Endothelial cell (in vitro differentiated cells): ENCODE measurements around the gene PTCD3. TPM values are rescaled to one million over a fixed set of nuclear protein-coding genes. Genes with fewer than 3 reads are reported as not detected.

Experiments used
- DNase-seq: peaks from one replicate; pipeline ENCODE4 v3.0.0; 2021; ENCODE audit warnings: low spot score
- H3K27ac Mint-ChIP-seq: one replicate; pipeline ENCODE4 v1.8.0; 2021; ENCODE audit warnings: mixed read lengths, inconsistent platforms; ENCODE audit not compliant: unreplicated experiment
- H3K27me3 Mint-ChIP-seq: one replicate; pipeline ENCODE4 v1.8.0; 2021; ENCODE audit warnings: mild to moderate bottlenecking, moderate library complexity, mixed read lengths, inconsistent platforms; ENCODE audit not compliant: unreplicated experiment
- H3K36me3 Mint-ChIP-seq: one replicate; pipeline ENCODE4 v1.8.0; 2021; ENCODE audit warnings: mild to moderate bottlenecking, low read depth, mixed read lengths, inconsistent platforms; ENCODE audit not compliant: unreplicated experiment
- H3K4me1 Mint-ChIP-seq: one replicate; pipeline ENCODE4 v1.8.0; 2021; ENCODE audit warnings: mild to moderate bottlenecking, mixed read lengths, inconsistent platforms; ENCODE audit not compliant: unreplicated experiment
- H3K4me3 Mint-ChIP-seq: one replicate; pipeline ENCODE4 v1.8.0; 2021; ENCODE audit warnings: mild to moderate bottlenecking, mixed read lengths, inconsistent platforms; ENCODE audit not compliant: unreplicated experiment
- H3K9me3 Mint-ChIP-seq: one replicate; pipeline ENCODE4 v1.8.0; 2021; ENCODE audit warnings: mixed read lengths, inconsistent platforms; ENCODE audit not compliant: unreplicated experiment
- total RNA-seq: library from RNA; stranded (reverse); fragmentation: NEBNext Ultra II Directional; extraction: Animal tissue kit (Norgen Biotek cat#: 25700); gene quantifications from one replicate; pipeline ENCODE4 v1.2.1, GENCODE V29; 2021; ENCODE audit not compliant: unreplicated experiment
- TF ChIP-seq, protein P1 (sequence below): fragments of 200-600 bp; sonication (generic); IDR thresholded peaks from one replicate; pipeline ENCODE4 v1.5.0; 2021; ENCODE audit warnings: antibody characterized with exemption; ENCODE audit not compliant: unreplicated experiment

Gene PTCD3
- total RNA-seq, 1 donor from 2014 or later = 80.9 TPM

DNA sequence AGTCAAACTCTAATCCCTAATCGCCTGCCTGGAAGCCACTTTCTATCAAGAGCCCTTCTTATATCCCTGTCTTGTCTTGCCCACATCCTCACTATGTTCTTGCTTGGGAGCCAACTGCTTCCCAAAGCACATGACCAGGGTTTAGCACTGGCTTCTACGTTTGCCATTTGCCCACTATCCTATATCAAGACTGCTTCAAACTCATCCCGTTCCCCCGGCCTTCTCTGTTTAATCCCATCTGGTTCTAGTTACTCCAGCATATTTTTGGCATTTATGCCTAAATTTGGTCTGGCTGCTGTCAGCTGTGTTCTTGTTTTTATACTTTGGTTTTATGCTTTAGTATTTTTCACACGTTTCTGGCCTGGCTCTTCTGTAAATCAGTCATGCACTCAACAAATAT, 40.5 kb upstream of the PTCD3 start:
- H3K27me3 Mint-ChIP-seq = no peaks in the 10 kb centered on the region

DNA sequence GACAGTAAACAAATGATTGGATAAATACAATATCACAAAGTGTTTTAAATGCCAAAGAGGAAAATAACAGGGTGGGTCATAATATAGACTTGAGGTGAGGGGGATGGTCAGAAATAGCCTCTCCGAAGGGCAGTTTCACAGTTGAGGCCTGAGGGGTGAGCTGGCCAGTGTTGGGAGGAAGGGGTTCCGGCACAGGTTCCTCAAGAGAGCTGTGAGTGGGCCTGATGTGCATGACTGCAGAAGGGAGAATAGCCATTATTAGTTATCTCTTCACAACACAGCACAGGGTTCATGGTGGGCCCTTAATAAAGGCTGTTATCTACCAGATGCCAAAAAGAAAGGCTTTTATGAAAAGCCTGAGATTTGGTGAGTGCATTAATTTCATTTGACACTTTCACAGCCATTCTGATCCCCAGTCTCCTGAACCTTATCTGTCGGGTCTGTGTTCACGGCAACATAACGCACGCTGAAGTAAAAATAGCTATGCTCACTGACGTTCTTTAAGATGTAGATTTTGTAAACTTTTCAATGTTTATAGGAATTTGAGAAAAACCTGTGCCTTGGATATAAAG, 39.9 kb upstream of the PTCD3 start:
- Mint-ChIP-seq H3K4me1 (no peaks in the 10 kb centered on the region), H3K36me3 (peaks cover 47% of the 10 kb centered on the region), H3K9me3 (no peaks in the 10 kb centered on the region), H3K27me3 (peaks cover under 1% of the 10 kb centered on the region), H3K4me3 (peak overlapping the region; percentile 39), H3K27ac (no peak overlapping the region)
- DNase-seq = no peak
- TF ChIP-seq, protein P1, sequence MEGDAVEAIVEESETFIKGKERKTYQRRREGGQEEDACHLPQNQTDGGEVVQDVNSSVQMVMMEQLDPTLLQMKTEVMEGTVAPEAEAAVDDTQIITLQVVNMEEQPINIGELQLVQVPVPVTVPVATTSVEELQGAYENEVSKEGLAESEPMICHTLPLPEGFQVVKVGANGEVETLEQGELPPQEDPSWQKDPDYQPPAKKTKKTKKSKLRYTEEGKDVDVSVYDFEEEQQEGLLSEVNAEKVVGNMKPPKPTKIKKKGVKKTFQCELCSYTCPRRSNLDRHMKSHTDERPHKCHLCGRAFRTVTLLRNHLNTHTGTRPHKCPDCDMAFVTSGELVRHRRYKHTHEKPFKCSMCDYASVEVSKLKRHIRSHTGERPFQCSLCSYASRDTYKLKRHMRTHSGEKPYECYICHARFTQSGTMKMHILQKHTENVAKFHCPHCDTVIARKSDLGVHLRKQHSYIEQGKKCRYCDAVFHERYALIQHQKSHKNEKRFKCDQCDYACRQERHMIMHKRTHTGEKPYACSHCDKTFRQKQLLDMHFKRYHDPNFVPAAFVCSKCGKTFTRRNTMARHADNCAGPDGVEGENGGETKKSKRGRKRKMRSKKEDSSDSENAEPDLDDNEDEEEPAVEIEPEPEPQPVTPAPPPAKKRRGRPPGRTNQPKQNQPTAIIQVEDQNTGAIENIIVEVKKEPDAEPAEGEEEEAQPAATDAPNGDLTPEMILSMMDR = no peak

More for the DNA sequence above, 40.5 kb upstream of the PTCD3 start:
- H3K4me3 Mint-ChIP-seq = peak overlapping the region; percentile 39
- H3K27ac Mint-ChIP-seq = no peak overlapping the region
- TF ChIP-seq, protein P1 = no peak
- peaks cover 45% of the 10 kb centered on the region for H3K36me3 Mint-ChIP-seq
- DNase-seq = no peak
- no peaks in the 10 kb centered on the region for H3K9me3 Mint-ChIP-seq
- H3K4me1 Mint-ChIP-seq = no peaks in the 10 kb centered on the region

DNA sequence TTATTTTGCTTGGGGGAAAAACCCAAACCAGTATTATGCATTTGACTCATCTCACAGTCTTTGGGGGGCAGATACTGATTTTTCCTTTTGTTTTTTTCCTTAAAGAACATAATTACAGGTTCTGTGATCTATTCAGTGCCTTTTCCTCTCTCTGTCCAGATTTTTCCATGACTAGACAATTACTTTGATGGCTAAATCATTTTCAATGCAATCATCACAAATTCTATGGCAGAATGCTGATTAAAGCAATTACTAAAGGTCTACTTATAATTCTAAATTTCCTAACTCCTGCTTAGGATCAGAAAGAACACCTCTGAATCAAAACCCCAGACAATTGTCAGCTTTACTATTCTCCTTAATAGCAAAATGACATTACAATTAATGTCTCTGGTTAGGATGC, 39.1 kb upstream of the PTCD3 start:
- TF ChIP-seq, protein P1 = no peak
- no peak overlapping the region for H3K4me3 Mint-ChIP-seq
- DNase-seq = no peak
- peaks cover 3% of the 10 kb centered on the region for H3K27me3 Mint-ChIP-seq
- no peak overlapping the region for H3K27ac Mint-ChIP-seq
- peaks cover 3% of the 10 kb centered on the region for H3K4me1 Mint-ChIP-seq
- peaks cover 53% of the 10 kb centered on the region for H3K36me3 Mint-ChIP-seq
- H3K9me3 Mint-ChIP-seq = no peaks in the 10 kb centered on the region

DNA sequence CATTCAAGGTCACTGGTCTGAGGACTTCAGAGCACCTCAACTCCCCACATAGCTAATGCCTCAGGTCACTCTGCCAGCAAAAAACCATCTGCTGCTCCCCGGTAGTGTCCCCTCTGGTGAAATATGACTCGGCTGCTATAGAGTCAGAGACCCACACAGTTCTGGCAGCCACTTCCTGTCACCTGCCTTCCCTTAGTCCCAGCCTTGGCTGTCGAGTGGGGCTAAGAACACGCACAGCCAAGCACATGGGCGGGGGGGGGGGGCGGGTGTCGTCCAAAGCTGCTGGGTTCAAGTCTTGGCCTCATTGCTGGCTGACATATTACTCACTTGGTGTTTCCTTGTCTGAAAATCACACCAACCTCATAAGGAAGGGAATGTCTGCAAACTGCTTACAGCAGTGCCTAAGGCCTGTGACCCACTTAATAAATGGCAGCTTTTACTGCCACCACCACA, 37.9 kb upstream of the PTCD3 start:
- no peak for DNase-seq
- no peaks in the 10 kb centered on the region for H3K9me3 Mint-ChIP-seq
- H3K27me3 Mint-ChIP-seq = peaks cover 5% of the 10 kb centered on the region
- H3K4me1 Mint-ChIP-seq = peaks cover 13% of the 10 kb centered on the region
- H3K4me3 Mint-ChIP-seq = no peak overlapping the region
- peaks cover 48% of the 10 kb centered on the region for H3K36me3 Mint-ChIP-seq
- TF ChIP-seq, protein P1 = no peak
- no peak overlapping the region for H3K27ac Mint-ChIP-seq

DNA sequence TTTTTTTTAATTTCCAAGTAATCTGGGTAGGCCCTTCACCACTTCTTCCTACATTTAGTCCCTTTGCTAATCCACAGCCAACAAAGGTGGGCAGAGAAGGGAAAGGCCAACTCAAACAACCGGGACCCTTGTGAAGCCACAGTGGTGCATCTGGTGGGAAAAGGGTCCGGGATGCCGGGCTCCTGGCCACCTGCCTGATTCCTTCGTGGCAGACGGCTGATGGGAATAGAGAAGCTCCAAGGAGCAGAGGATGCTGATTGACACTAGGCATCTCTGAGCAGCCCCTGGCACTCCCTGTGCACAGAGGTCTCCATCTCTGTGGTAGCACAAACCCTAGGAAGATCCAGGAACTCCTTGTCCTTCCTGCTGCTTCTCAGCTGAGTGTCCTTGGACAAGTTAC, 37.4 kb upstream of the PTCD3 start:
- no peaks in the 10 kb centered on the region for H3K9me3 Mint-ChIP-seq
- peaks cover 18% of the 10 kb centered on the region for H3K4me1 Mint-ChIP-seq
- peaks cover 46% of the 10 kb centered on the region for H3K36me3 Mint-ChIP-seq
- DNase-seq = no peak
- TF ChIP-seq, protein P1 = no peak
- H3K27me3 Mint-ChIP-seq = peaks cover 7% of the 10 kb centered on the region
- no peak overlapping the region for H3K27ac Mint-ChIP-seq
- no peak overlapping the region for H3K4me3 Mint-ChIP-seq
